K562 (cell line): ENCODE measurements around the gene ZNF557. TPM values are rescaled to one million over a fixed set of nuclear protein-coding genes. Genes with fewer than 3 reads are reported as not detected.
A peak's percentile ranks its signal among the peaks of the same experiment; 100 is the strongest.

Experiments used
- ASH1L ChIP-seq: fragments of 450-650 bp; IDR thresholded peaks from 2 replicates; pipeline ENCODE4 v1.6.1; 2018; ENCODE audit warnings: borderline replicate concordance, mild to moderate bottlenecking, low read depth; ENCODE audit not compliant: partially characterized antibody
- BHLHE40 ChIP-seq: IDR thresholded peaks from 2 replicates; pipeline ENCODE4 v1.6.1; 2011; ENCODE audit warnings: low read length, improper control_type of control experiment
- DDX20 ChIP-seq: fragments of 450-650 bp; IDR thresholded peaks from 2 replicates; pipeline ENCODE4 v1.6.1; 2016; ENCODE audit warnings: missing genetic modification characterization, low read depth, mild to moderate bottlenecking, missing compliant biosample characterization, moderate library complexity
- EGR1 ChIP-seq: fragments of 450-650 bp; conservative IDR thresholded peaks from 2 replicates; pipeline ENCODE4 v1.6.1; 2017; ENCODE audit warnings: mild to moderate bottlenecking
- ETV1 ChIP-seq: fragments of 450-650 bp; conservative IDR thresholded peaks from 2 replicates; pipeline ENCODE4 v1.6.1; 2016; ENCODE audit warnings: missing genetic modification characterization, control low read depth, low read depth, missing compliant biosample characterization
- GATA2 ChIP-seq: sonication (generic); formaldehyde crosslinking; IDR thresholded peaks from 2 replicates; pipeline ENCODE4 v1.4.0; 2020; ENCODE audit warnings: mild to moderate bottlenecking, missing genetic modification reagents
- HNRNPK ChIP-seq: fragments of 200-400 bp; formaldehyde crosslinking; IDR thresholded peaks from one replicate; pipeline ENCODE4 v1.6.1; 2018; ENCODE audit warnings: mild to moderate bottlenecking, low read depth, low read length; ENCODE audit not compliant: poor library complexity, severe bottlenecking
- IRF9 ChIP-seq: fragments of 450-650 bp; IDR thresholded peaks from 2 replicates; pipeline ENCODE4 v1.6.1; 2016; ENCODE audit warnings: missing biosample characterization, missing genetic modification characterization
- MBD1 ChIP-seq: fragments of 250-450 bp; sonication (Bioruptor Pico); IDR thresholded peaks from 2 replicates; pipeline ENCODE4 v1.8.0; 2022; ENCODE audit warnings: inconsistent platforms
- MTF1 ChIP-seq: fragments of 250-450 bp; sonication (Bioruptor Pico); IDR thresholded peaks from 2 replicates; pipeline ENCODE4 v1.9.0; 2021; ENCODE audit warnings: moderate library complexity, mild to moderate bottlenecking, inconsistent platforms, borderline replicate concordance
- RAD51 ChIP-seq: fragments of 450-650 bp; IDR thresholded peaks from 2 replicates; pipeline ENCODE4 v1.7.1; 2016; ENCODE audit warnings: low read depth, mild to moderate bottlenecking, borderline replicate concordance
- RBM25 ChIP-seq: fragments of 200-400 bp; formaldehyde crosslinking; IDR thresholded peaks from 2 replicates; pipeline ENCODE4 v1.6.1; 2018; ENCODE audit warnings: low read length, low read depth, moderate library complexity; ENCODE audit not compliant: severe bottlenecking
- TRIM24 ChIP-seq, 2 experiments: fragments of 450-650 bp; IDR thresholded peaks; 2 replicates each; pipeline ENCODE4 v1.6.1; 2016
- ZNF41 ChIP-seq: fragments of 250-450 bp; sonication (Bioruptor Pico); conservative IDR thresholded peaks from 2 replicates; pipeline ENCODE4 v1.4.0; 2020; ENCODE audit warnings: mild to moderate bottlenecking
- ZNF445 ChIP-seq: fragments of 250-450 bp; sonication (Bioruptor Pico); IDR thresholded peaks from 2 replicates; pipeline ENCODE4 v1.4.0; 2020; ENCODE audit warnings: low read depth, mild to moderate bottlenecking, moderate library complexity
- ZZZ3 ChIP-seq: fragments of 450-650 bp; IDR thresholded peaks from 2 replicates; pipeline ENCODE4 v1.6.1; 2016; ENCODE audit warnings: antibody characterized with exemption, mild to moderate bottlenecking, moderate library complexity
- polyA plus RNA-seq, 8 experiments: library from polyadenylated mRNA; depleted of rRNA in 4 of 8; stranded (reverse) in 5 of 8; unstranded in 3 of 8; fragments of >200 nt; fragmentation: Nextera tagmentation in 2 of 8; fragmentation: Illumina TruSeq in 1 of 8; extraction: Ambion mirVana in 2 of 8; extraction: Trizol in 1 of 8; gene quantifications; 2 replicates each; pipeline versions ENCODE4 v1.2.1 to v1.2.3, GENCODE V29; 2011 to 2014; ENCODE audit warnings: inconsistent platforms in 1 of 8, missing spikeins in 1 of 8
- total RNA-seq, 7 experiments: library from RNA; depleted of rRNA in 6 of 7; stranded (reverse); fragments of >200 nt in 6 of 7; fragmentation: Illumina TruSeq in 2 of 7; extraction: Trizol in 2 of 7; gene quantifications; 2 replicates each; pipeline versions ENCODE4 v1.2.1 to v1.2.3, GENCODE V29; 2011 to 2021; ENCODE audit warnings: low replicate concordance in 1 of 7
- TF ChIP-seq, protein P1 (sequence below): fragments of 150-350 bp; conservative IDR thresholded peaks from 2 replicates; pipeline ENCODE4 v1.6.1; 2014; ENCODE audit warnings: low read length
- TF ChIP-seq, protein P2 (sequence below): sonication (generic); formaldehyde crosslinking; IDR thresholded peaks from 2 replicates; pipeline ENCODE4 v1.8.0; 2022; ENCODE audit warnings: mild to moderate bottlenecking, missing genetic modification reagents

Gene ZNF557
- total and polyA plus RNA-seq, 9 of the 15 experiments (the other 6 are each of a cell fraction or from before 2014, with no cell fraction given): 2.2 to 6.6 (median 4.4) TPM

DNA sequence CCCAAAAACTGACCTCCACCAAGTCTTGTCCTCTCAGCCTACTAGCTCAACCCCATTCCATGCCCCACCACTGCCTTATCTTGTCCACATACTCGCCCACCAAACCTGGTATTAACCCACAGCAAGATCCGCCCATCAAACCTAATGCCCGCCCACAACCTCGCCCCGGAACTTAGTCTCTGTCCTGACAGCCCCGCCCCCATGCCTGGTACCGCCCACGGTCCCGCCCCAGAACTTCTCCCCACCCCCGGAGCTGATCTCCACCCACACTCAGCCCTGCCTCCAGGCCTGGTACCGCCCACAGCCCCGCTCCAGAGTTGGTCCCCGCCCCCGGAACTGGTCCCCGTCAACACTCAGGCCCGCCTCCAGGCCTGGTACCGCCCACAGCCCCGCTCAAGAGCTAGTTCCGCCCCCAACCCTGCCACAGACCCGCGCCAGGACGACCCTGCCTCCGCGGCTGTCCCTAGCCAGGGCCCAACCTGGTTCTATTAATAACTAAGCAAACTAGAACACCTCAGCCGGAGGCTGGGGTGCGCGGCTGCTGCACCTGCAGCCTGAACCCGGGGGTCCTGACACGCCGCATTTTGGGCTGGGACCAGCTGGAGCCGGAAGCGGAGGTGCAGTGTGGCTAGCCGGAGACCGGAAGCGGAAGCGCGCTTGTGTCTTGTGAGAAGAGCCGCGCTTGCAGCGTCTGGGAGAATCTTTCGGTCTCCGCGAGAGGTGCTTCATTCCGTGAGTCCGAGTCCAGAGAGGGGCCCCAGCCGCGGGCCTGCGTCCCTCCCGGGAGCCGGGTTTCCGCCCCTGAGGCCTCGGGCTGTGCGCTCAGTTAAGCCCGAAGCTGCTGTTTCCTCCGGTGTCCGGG is at the start of gene ZNF557 (continued):
- TF ChIP-seq, protein P1, sequence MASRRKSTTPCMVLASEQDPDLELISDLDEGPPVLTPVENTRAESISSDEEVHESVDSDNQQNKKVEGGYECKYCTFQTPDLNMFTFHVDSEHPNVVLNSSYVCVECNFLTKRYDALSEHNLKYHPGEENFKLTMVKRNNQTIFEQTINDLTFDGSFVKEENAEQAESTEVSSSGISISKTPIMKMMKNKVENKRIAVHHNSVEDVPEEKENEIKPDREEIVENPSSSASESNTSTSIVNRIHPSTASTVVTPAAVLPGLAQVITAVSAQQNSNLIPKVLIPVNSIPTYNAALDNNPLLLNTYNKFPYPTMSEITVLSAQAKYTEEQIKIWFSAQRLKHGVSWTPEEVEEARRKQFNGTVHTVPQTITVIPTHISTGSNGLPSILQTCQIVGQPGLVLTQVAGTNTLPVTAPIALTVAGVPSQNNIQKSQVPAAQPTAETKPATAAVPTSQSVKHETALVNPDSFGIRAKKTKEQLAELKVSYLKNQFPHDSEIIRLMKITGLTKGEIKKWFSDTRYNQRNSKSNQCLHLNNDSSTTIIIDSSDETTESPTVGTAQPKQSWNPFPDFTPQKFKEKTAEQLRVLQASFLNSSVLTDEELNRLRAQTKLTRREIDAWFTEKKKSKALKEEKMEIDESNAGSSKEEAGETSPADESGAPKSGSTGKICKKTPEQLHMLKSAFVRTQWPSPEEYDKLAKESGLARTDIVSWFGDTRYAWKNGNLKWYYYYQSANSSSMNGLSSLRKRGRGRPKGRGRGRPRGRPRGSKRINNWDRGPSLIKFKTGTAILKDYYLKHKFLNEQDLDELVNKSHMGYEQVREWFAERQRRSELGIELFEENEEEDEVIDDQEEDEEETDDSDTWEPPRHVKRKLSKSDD: no peak
- TF ChIP-seq, protein P2, sequence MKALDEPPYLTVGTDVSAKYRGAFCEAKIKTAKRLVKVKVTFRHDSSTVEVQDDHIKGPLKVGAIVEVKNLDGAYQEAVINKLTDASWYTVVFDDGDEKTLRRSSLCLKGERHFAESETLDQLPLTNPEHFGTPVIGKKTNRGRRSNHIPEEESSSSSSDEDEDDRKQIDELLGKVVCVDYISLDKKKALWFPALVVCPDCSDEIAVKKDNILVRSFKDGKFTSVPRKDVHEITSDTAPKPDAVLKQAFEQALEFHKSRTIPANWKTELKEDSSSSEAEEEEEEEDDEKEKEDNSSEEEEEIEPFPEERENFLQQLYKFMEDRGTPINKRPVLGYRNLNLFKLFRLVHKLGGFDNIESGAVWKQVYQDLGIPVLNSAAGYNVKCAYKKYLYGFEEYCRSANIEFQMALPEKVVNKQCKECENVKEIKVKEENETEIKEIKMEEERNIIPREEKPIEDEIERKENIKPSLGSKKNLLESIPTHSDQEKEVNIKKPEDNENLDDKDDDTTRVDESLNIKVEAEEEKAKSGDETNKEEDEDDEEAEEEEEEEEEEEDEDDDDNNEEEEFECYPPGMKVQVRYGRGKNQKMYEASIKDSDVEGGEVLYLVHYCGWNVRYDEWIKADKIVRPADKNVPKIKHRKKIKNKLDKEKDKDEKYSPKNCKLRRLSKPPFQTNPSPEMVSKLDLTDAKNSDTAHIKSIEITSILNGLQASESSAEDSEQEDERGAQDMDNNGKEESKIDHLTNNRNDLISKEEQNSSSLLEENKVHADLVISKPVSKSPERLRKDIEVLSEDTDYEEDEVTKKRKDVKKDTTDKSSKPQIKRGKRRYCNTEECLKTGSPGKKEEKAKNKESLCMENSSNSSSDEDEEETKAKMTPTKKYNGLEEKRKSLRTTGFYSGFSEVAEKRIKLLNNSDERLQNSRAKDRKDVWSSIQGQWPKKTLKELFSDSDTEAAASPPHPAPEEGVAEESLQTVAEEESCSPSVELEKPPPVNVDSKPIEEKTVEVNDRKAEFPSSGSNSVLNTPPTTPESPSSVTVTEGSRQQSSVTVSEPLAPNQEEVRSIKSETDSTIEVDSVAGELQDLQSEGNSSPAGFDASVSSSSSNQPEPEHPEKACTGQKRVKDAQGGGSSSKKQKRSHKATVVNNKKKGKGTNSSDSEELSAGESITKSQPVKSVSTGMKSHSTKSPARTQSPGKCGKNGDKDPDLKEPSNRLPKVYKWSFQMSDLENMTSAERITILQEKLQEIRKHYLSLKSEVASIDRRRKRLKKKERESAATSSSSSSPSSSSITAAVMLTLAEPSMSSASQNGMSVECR (CRISPR knock-in tag): peak; percentile 70
- TF ChIP-seq MTF1 (CRISPR knock-in tag) (no peak), RAD51 (no peak), HNRNPK (no peak), DDX20 (tag) (no peak), ETV1 (tag) (peak; percentile 79), ZNF445 (CRISPR knock-in tag) (no peak), IRF9 (tag) (no peak), GATA2 (no peak), EGR1 (peak; percentile 95), RBM25 (no peak), MBD1 (CRISPR knock-in tag) (no peak), ASH1L (peak; percentile 47), BHLHE40 (no peak), TRIM24 (IDR thresholded peaks at IDR 0.05) (peak in 1 of 2 experiments; percentile 79; a peak in 2 of 4 replicates), ZZZ3 (no peak), ZNF41 (CRISPR knock-in tag) (no peak)
